ENCODE data around the gene CHAT. TPM values are rescaled to one million over a fixed set of nuclear protein-coding genes. Genes with fewer than 3 reads are reported as not detected.

Gene CHAT
- total RNA-seq, 1 experiment from 2014 or later: not detected

GRCh38 chr10:49618821-49619220 is 5.0 kb downstream of the CHAT start:
- H3K9me3 ChIP-seq (ENCODE audit: control insufficient read depth in 1 of 2, insufficient read depth in 1 of 2, low read depth in 1 of 2, low read length in 2 of 2): no peaks in the 10 kb centered on the region
- TF ChIP-seq POLR2AphosphoS5 (IDR thresholded peaks at IDR 0.05; ENCODE audit: low read depth, low read length): no peak
- TF ChIP-seq ZFX (IDR thresholded peaks at IDR 0.05): no peak
- no peak for TF ChIP-seq SRF (IDR thresholded peaks at IDR 0.05; ENCODE audit: low read depth)
- TF ChIP-seq, protein P1, sequence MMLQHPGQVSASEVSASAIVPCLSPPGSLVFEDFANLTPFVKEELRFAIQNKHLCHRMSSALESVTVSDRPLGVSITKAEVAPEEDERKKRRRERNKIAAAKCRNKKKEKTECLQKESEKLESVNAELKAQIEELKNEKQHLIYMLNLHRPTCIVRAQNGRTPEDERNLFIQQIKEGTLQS (IDR thresholded peaks at IDR 0.05): no peak
- no peak for TF ChIP-seq RAD21 (IDR thresholded peaks at IDR 0.05; ENCODE audit: low read depth)
- no peak overlapping the region for H3K4me2 ChIP-seq (ENCODE audit: low read length)
- H2AFZ ChIP-seq (ENCODE audit: low read depth, low read length, poor library complexity, severe bottlenecking): no peak overlapping the region
- BruUV-seq (replicated peaks): no TSS peak
- H3K4me1 ChIP-seq (ENCODE audit: control insufficient read depth in 1 of 2, insufficient read depth in 2 of 2, low read length in 2 of 2): no peaks in the 10 kb centered on the region
- H3K79me2 ChIP-seq (ENCODE audit: insufficient read depth, low read length): no peaks in the 10 kb centered on the region
- ChIA-PET POLR2A (no interaction called here), RAD21 (ENCODE audit: low non-redundant PET in 1 of 2, low total read pairs in 2 of 2, uncharacterized antibody in 2 of 2, unreplicated experiment in 2 of 2) (no interaction called here), CTCF (no interaction called here)
- H3K9me2 ChIP-seq (ENCODE audit: insufficient read depth): no peaks in the 10 kb centered on the region
- no peaks in the 10 kb centered on the region; the same call in 1 of the 2 replicates for H3K27me3 ChIP-seq (ENCODE audit: insufficient read depth, low read length)
- ATAC-seq: no peak
- DNase-seq (ENCODE audit: low read depth, low spot score): no peak
- no peaks in the 10 kb centered on the region for H4K20me1 ChIP-seq (ENCODE audit: insufficient read depth)
- H3K4me3 ChIP-seq (replicated peaks in 1 of 2; ENCODE audit: low read depth in 1 of 2, low read length in 2 of 2): no peak overlapping the region
- no peaks in the 10 kb centered on the region for H3K36me3 ChIP-seq (ENCODE audit: control insufficient read depth in 1 of 2, insufficient read depth in 2 of 2, low read length in 2 of 2)
- no peak overlapping the region for H3K9ac ChIP-seq (ENCODE audit: low read length)
- no peak overlapping the region for H3K27ac ChIP-seq (ENCODE audit: low read depth, low read length)
- intact Hi-C loops (cut with micrococcal nuclease): no loop called here

DNA sequence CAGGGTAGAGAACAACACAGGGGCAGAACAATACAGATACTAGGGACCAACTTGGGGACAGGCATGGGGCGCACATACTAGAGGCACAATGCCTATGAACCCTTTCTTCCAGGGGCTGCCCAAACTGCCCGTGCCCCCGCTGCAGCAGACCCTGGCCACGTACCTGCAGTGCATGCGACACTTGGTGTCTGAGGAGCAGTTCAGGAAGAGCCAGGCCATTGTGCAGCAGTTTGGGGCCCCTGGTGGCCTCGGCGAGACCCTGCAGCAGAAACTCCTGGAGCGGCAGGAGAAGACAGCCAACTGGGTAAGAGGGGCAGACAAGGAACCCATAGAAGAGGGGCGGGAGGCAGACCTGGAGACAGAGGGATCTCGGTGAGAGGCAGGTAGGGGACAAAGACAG is 5.8 kb downstream of the CHAT start:
- H3K36me3 ChIP-seq (ENCODE audit: control insufficient read depth in 1 of 2, insufficient read depth in 2 of 2, low read length in 2 of 2): no peaks in the 10 kb centered on the region
- ATAC-seq (peak; percentile 59; the same call in 1 of the 2 replicates), DNase-seq (ENCODE audit: low read depth, low spot score) (no peak)
- intact Hi-C loops (cut with micrococcal nuclease): no loop called here
- no peak overlapping the region for H2AFZ ChIP-seq (ENCODE audit: low read depth, low read length, poor library complexity, severe bottlenecking)
- ChIA-PET CTCF (no interaction called here), RAD21 (ENCODE audit: low non-redundant PET in 1 of 2, low total read pairs in 2 of 2, uncharacterized antibody in 2 of 2, unreplicated experiment in 2 of 2) (no interaction called here), POLR2A (no interaction called here)
- no peaks in the 10 kb centered on the region; the same call in 1 of the 2 replicates for H3K27me3 ChIP-seq (ENCODE audit: insufficient read depth, low read length)
- no peak overlapping the region for H3K4me2 ChIP-seq (ENCODE audit: low read length)
- H3K79me2 ChIP-seq (ENCODE audit: insufficient read depth, low read length): no peaks in the 10 kb centered on the region
- no peaks in the 10 kb centered on the region for H3K9me2 ChIP-seq (ENCODE audit: insufficient read depth)
- H3K9ac ChIP-seq (ENCODE audit: low read length): no peak overlapping the region
- H3K4me1 ChIP-seq (ENCODE audit: control insufficient read depth in 1 of 2, insufficient read depth in 2 of 2, low read length in 2 of 2): no peaks in the 10 kb centered on the region
- no peaks in the 10 kb centered on the region for H4K20me1 ChIP-seq (ENCODE audit: insufficient read depth)
- H3K4me3 ChIP-seq (replicated peaks in 1 of 2; ENCODE audit: low read depth in 1 of 2, low read length in 2 of 2): no peak overlapping the region
- no peaks in the 10 kb centered on the region for H3K9me3 ChIP-seq (ENCODE audit: control insufficient read depth in 1 of 2, insufficient read depth in 1 of 2, low read depth in 1 of 2, low read length in 2 of 2)
- no peak for TF ChIP-seq REST (IDR thresholded peaks at IDR 0.05; ENCODE audit: low read depth)
- TF ChIP-seq EZH2phosphoT487 (IDR thresholded peaks at IDR 0.05; ENCODE audit: borderline replicate concordance): no peak
- TF ChIP-seq, protein P2, sequence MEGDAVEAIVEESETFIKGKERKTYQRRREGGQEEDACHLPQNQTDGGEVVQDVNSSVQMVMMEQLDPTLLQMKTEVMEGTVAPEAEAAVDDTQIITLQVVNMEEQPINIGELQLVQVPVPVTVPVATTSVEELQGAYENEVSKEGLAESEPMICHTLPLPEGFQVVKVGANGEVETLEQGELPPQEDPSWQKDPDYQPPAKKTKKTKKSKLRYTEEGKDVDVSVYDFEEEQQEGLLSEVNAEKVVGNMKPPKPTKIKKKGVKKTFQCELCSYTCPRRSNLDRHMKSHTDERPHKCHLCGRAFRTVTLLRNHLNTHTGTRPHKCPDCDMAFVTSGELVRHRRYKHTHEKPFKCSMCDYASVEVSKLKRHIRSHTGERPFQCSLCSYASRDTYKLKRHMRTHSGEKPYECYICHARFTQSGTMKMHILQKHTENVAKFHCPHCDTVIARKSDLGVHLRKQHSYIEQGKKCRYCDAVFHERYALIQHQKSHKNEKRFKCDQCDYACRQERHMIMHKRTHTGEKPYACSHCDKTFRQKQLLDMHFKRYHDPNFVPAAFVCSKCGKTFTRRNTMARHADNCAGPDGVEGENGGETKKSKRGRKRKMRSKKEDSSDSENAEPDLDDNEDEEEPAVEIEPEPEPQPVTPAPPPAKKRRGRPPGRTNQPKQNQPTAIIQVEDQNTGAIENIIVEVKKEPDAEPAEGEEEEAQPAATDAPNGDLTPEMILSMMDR (IDR thresholded peaks at IDR 0.05 in 2 of 3, conservative IDR thresholded peaks at IDR 0.05 in 1 of 3; ENCODE audit: borderline replicate concordance in 1 of 3, insufficient read depth in 1 of 3, low read depth in 2 of 3, low read length in 2 of 3): peak in 2 of 3 experiments; percentile 16 to 34; a peak in 3 of 6 replicates
- TF ChIP-seq SRF (IDR thresholded peaks at IDR 0.05; ENCODE audit: low read depth): no peak
- TF ChIP-seq POLR2A (IDR thresholded peaks at IDR 0.05; ENCODE audit: borderline replicate concordance, extremely low read depth, insufficient read depth, insufficient read length): no peak
- TF ChIP-seq ZNF274 (IDR thresholded peaks at IDR 0.05; ENCODE audit: low read depth, low read length): no peak
- TF ChIP-seq SIN3A (IDR thresholded peaks at IDR 0.05; ENCODE audit: low read depth): no peak
- no peak for TF ChIP-seq JUND (IDR thresholded peaks at IDR 0.05)
- no peak overlapping the region for H3K27ac ChIP-seq (ENCODE audit: low read depth, low read length)
- BruUV-seq (replicated peaks): no TSS peak

Data from HCT116 (cell line).